GM12878 (cell line): Measurements from ENCODE around the gene ITPR3. TPM values are rescaled to one million over a fixed set of nuclear protein-coding genes. Genes with fewer than 3 reads are reported as not detected.

Experiments
- ATF7 ChIP-seq: fragments of 450-650 bp; IDR thresholded peaks from 2 replicates; pipeline ENCODE4 v1.6.1; 2016; ENCODE audit warnings: low read depth, mild to moderate bottlenecking
- BHLHE40 ChIP-seq, 2 experiments: fragments of 450-650 bp in 1 of 2; IDR thresholded peaks; 2 replicates each; pipeline ENCODE4 v1.6.1; 2011 to 2017; ENCODE audit warnings: low read depth in 2 of 2, borderline replicate concordance in 1 of 2, improper control_type of control experiment in 1 of 2, low read length in 1 of 2, mild to moderate bottlenecking in 1 of 2
- CHD4 ChIP-seq: fragments of 200-600 bp; sonication (generic); IDR thresholded peaks from 2 replicates; pipeline ENCODE4 v1.6.1; 2016; ENCODE audit warnings: mild to moderate bottlenecking
- HDAC2 ChIP-seq: fragments of 200-600 bp; sonication (generic); IDR thresholded peaks from 2 replicates; pipeline ENCODE4 v1.6.1; 2017
- MEF2A ChIP-seq: IDR thresholded peaks from 2 replicates; pipeline ENCODE4 v1.6.1; 2011; ENCODE audit warnings: low read depth, mild to moderate bottlenecking, low read length, moderate library complexity; ENCODE audit not compliant: insufficient read depth
- RAD51 ChIP-seq: fragments of 450-650 bp; IDR thresholded peaks from 2 replicates; pipeline ENCODE4 v1.6.1; 2016; ENCODE audit warnings: moderate library complexity, mild to moderate bottlenecking, inconsistent platforms
- SREBF1 ChIP-seq: IDR thresholded peaks from 2 replicates; pipeline ENCODE4 v1.6.1; 2012; ENCODE audit warnings: mild to moderate bottlenecking, low read length
- SUPT20H ChIP-seq: IDR thresholded peaks from 2 replicates; pipeline ENCODE4 v1.6.1; 2011; ENCODE audit warnings: low read depth, mild to moderate bottlenecking, low read length, moderate library complexity, borderline replicate concordance; ENCODE audit not compliant: control insufficient read depth
- TCF3 ChIP-seq: IDR thresholded peaks from 2 replicates; pipeline ENCODE4 v1.6.1; 2012; ENCODE audit warnings: low read depth, mild to moderate bottlenecking, low read length, borderline replicate concordance; ENCODE audit not compliant: insufficient read depth
- ZBTB40 ChIP-seq: fragments of 450-650 bp; IDR thresholded peaks from 2 replicates; pipeline ENCODE4 v1.6.1; 2016; ENCODE audit warnings: mild to moderate bottlenecking, moderate library complexity, borderline replicate concordance
- ZZZ3 ChIP-seq: IDR thresholded peaks from 2 replicates; pipeline ENCODE4 v1.6.1; 2011; ENCODE audit warnings: low read depth; ENCODE audit not compliant: control insufficient read depth, insufficient read length
- polyA plus RNA-seq, 11 experiments: library from polyadenylated mRNA; depleted of rRNA in 4 of 11; unstranded in 6 of 11; stranded (reverse) in 5 of 11; fragments of >200 nt; fragmentation: Nextera tagmentation in 4 of 11; fragmentation: Illumina TruSeq in 1 of 11; extraction: Ambion mirVana in 4 of 11; extraction: Trizol in 1 of 11; gene quantifications; 1 replicate in 1 of 11; 2 replicates in 10 of 11; pipeline versions ENCODE4 v1.2.1 to v1.2.3, GENCODE V29; 2011 to 2016; ENCODE audit warnings: inconsistent platforms in 2 of 11, missing spikeins in 2 of 11, low read depth in 1 of 11
- total RNA-seq, 4 experiments: library from RNA; depleted of rRNA in 3 of 4; stranded (reverse); fragments of >200 nt in 3 of 4; fragmentation: Illumina TruSeq in 1 of 4; extraction: Trizol in 1 of 4; gene quantifications; 2 replicates each; pipeline versions ENCODE4 v1.2.1 to v1.2.3, GENCODE V29; 2013 to 2021
- TF ChIP-seq, protein P1 (sequence below): IDR thresholded peaks from 2 replicates; pipeline ENCODE4 v1.6.1; 2011; ENCODE audit warnings: borderline replicate concordance, low read depth, mild to moderate bottlenecking, moderate library complexity, low read length; ENCODE audit not compliant: insufficient read depth, poor library complexity, severe bottlenecking

ITPR3 gene
- total and polyA plus RNA-seq, 10 of the 15 experiments (the other 5 are each of a cell fraction or from before 2014, with no cell fraction given) = 0.32 to 34.0 (median 11.9) TPM

DNA sequence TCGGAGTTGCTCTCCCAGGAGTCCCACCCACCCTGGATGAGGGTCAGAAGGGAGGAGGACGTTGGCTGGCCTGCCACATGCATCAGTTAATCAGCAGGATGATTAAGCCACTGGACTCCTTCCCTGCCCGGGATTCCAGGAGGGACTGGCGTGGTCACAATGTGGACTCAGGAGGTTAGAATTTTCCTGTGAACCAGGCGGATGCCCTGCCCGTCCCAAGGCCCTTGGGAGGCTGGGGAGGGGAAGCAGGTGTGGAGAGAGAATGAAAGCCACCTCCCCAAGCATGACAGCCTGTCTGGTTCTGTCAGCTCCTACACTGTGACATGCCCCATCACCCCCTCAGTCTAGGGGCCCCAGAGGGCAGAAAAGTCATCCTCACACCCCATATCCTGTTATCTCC is 11.6 kb upstream of the ITPR3 start (continued):
- TF ChIP-seq ZBTB40 (no peak), HDAC2 (no peak), CHD4 (no peak), TCF3 (no peak), SUPT20H (no peak), RAD51 (no peak), MEF2A (no peak), BHLHE40 (IDR thresholded peaks at IDR 0.05; ENCODE audit: borderline replicate concordance in 1 of 2, low read depth in 2 of 2, low read length in 1 of 2) (no peak), ZZZ3 (no peak), ATF7 (no peak), SREBF1 (no peak)
- TF ChIP-seq, protein P1, sequence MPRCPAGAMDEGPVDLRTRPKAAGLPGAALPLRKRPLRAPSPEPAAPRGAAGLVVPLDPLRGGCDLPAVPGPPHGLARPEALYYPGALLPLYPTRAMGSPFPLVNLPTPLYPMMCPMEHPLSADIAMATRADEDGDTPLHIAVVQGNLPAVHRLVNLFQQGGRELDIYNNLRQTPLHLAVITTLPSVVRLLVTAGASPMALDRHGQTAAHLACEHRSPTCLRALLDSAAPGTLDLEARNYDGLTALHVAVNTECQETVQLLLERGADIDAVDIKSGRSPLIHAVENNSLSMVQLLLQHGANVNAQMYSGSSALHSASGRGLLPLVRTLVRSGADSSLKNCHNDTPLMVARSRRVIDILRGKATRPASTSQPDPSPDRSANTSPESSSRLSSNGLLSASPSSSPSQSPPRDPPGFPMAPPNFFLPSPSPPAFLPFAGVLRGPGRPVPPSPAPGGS = no peak
